Right ventricle myocardium inferior (tissue), 1 donor: ENCODE results near the gene ACP1. TPM values are rescaled to one million over a fixed set of nuclear protein-coding genes. Genes with fewer than 3 reads are reported as not detected.
A peak's percentile ranks its signal among the peaks of the same experiment; 100 is the strongest.

Experiments used
- ATAC-seq: fragments of 200-7000 bp; cut with Tn5 transposase; one replicate; pipeline ENCODE4 v1.9.1; 2020; ENCODE audit warnings: mild to moderate bottlenecking, moderate library complexity
- DNase-seq: peaks from one replicate; pipeline ENCODE4 v3.0.0; 2021; ENCODE audit errors: missing footprints
- intact Hi-C: fragments of 100-400 bp; cut with DNase I; formaldehyde crosslinking; loops from one replicate; pipeline ENCODE4 v1.11.0; 2022
- long read RNA-seq: library from polyadenylated mRNA; unstranded; transcript quantifications from one replicate; pipeline ENCODE4 v2.0.0, GENCODE V29; 2021
- total RNA-seq: library from RNA; stranded (reverse); fragmentation: NEBNext Ultra II Directional; extraction: Animal tissue kit (Norgen Biotek cat#: 25700); gene quantifications from one replicate; pipeline ENCODE4 v1.2.1, GENCODE V29; 2021
- donor health status: DM: no; HTN: yes; CAD: no; lungs with severe emphysema.

Gene ACP1
- total RNA-seq: 79.2 TPM
- long read RNA-seq, transcript ACP1-206 (5 exons, 689 nt): minor isoform, 5 of 66 reads
- long read RNA-seq, transcript ACP1-201 (6 exons, 1,549 nt): major isoform, 50 of 66 reads
- long read RNA-seq, transcript ACP1-209 (7 exons, 577 nt): minor isoform, 5 of 66 reads
- long read RNA-seq, partial matches to known transcripts: 0 of 66 reads
- long read RNA-seq, other reads (novel, unspliced or antisense): 1 of 66 reads

DNA sequence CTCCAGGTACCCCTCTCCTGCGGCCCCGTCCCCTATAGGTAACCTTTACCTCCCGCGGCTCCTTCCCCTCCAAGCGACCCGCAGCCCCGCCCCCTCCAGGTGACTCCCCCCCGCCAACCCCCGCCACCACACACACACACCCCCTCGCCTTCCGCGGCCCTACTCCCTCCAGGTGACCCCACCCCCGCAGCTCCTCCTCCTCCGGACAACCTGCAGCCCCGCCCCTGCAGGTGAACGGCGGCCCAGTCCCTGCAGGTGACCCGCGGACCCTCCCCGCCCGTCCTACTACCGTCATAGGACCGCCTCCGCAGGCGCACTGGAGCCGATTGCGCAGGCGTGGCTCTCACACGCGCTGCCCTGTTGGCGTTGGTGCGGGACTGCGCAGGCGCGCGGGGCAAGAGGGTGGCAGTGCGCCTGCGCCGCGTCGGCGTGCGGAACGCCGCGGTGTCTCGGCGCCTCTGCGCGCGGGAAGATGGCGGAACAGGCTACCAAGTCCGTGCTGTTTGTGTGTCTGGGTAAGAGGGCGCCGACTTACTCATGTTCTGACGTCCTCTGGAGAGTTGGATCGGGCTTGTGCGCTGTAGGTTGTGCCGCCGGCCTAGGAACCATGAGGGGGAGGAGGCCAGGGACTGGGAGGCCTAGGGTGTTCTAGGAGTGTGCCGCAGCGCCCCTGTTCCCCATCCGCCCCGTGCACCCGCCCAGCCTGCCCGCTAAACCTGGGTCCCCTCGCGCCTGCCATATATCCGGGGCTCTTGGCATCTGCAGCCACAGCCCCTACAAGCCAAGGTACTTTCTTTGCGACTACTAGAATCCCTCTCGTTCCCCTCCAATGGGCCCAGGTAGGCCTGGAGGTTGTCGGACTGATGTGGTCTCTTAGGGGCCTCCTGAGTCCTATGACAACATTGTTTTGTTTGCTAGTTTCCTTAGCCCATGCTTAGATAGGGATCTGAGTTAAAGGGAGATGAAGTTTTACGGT lies at the start of gene ACP1:
ACP1 (plus strand) TSS at position 455 of the 976 bp plus-strand sequence; CDS start at position 473, 18 bp downstream.
- intact Hi-C loops: no loop called here
- ATAC-seq (peak; percentile 98), DNase-seq (peak; percentile 98)

DNA sequence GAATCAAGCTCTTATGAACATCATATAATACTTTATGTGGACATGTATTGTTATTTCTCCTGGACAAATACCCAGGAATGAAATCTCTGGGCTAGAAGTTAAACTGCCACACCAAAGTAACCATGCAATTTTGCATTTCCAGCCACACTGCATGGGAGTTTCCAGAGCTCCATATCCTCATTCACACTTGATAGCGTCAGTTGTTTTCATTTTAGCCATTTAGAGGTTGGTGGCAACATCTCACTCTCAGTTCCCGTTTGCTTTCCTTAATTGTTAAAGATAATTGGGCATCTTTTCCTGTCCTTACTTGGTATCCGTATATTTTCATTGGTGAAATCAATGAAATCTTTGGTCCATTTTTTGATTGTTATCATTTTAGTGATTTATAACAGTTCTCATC lies 48.7 kb upstream of the ACP1 start:
- intact Hi-C loops: no loop called here
- no peak for DNase-seq
- ATAC-seq: no peak

GRCh38 chr2:223451-223850 lies 41.3 kb upstream of the ACP1 start:
- intact Hi-C loops: no loop called here
- DNase-seq: no peak
- ATAC-seq: no peak

DNA sequence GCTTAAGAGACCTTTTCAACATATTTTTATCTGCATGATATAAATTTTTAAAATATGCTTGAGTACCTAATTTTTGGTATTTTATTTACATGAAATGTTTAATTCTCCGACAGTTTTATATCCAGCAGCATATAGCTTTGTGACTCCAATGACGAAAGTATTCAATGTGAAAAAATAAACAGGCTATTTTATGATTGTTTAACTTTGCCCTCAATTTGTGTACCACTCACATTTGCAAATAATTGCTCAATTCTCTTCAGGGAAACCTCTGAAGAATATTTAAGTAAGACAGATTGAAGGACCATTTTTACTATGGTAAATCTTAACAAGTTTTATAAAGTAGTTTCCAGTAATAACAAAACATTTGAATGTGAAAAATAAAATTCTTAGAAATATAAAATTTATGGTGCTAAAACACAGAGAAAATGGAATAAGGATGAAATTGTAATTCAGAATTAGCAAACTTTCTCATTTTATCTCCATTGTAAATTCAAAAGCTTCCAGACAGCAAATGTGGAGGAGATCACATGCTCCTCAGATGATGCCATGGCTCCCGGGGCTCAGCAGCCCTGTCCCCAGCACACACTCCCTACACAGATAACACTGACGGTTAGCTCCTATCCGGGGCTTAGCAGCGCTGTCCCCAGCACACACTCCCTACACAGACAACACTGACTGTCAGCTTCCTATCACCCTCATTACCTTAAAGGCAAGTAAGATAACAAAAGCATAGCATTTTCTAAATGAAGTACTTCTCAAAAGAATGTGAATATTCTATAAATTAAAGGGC lies 40.6 kb upstream of the ACP1 start:
- DNase-seq (no peak), ATAC-seq (no peak)
- intact Hi-C loops: no loop called here

DNA sequence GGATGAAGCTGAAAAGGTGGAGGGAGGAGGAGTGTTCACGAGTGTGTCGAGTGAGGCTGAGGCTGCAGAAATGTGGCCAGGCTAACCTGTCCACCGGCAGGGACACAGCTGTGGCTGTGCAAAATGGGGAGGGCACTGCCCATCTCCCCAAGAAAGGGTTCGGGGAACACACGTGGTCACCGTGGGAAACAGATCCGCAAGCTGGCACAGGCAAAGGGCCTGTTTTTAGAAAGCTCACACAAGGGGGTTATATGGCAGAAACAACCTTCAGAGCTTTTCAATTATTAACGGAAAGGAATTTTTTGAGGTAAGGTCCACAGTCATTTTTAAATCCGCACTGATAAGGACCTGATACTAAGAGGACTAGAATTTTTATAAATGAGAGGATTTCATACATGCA lies 36.6 kb upstream of the ACP1 start:
- ATAC-seq: no peak
- DNase-seq: no peak
- intact Hi-C loops: no loop called here

GRCh38 chr2:228518-229278 lies 36.0 kb upstream of the ACP1 start:
- DNase-seq: no peak
- intact Hi-C loops: no loop called here
- ATAC-seq: no peak

GRCh38 chr2:231521-232185 lies 33.1 kb upstream of the ACP1 start:
- intact Hi-C loops: no loop called here
- DNase-seq (no peak), ATAC-seq (no peak)

GRCh38 chr2:233030-233429 lies 31.7 kb upstream of the ACP1 start:
- intact Hi-C loops: no loop called here

DNA sequence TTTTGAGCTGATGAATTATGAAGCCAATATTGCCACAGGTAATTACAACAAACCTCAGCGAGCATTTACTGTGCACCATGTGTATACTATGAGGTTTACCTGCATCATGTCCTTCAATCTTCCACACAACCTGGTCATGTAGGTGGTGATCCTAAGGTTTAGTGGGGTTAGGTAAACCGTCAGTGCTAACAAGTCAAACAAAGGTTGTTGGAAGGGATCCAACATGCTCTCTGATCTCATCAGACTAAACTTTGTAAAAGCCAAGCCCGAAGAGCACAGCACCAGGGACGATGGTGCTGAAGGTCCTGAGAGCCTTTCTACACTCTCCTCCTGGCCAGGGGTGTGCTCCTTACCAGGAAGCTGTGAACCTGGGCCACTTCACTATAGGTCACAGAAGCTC lies 30.3 kb upstream of the ACP1 start:
- ATAC-seq (no peak), DNase-seq (no peak)
- intact Hi-C loops: no loop called here

More at GRCh38 chr2:233030-233429, 31.7 kb upstream of the ACP1 start:
- ATAC-seq (no peak), DNase-seq (no peak)

DNA sequence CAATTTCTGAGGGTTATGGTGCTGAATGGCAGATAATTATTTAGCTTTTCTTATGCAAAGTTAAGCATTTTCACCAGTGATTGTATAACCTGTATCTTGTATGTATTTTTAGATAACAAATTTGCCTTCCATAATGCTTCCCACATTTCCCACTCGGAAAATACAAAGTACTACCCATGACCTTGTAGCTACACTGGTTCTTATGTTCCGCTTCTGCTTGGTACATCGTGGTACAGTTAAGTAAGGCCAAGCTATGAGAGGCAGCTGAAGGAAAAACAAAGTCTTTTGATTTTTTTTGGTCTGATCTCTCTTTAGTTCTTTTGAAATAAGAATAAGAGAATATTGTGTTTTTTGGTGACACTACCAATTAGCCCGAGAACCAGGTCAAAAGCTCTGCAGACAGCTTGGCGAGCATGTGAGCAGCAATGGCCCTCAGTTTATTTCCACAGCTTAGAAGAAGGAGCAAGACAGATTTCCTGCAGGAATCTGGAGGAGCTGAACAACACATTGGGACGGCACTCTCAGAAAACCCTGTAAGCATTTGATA lies 27.7 kb upstream of the ACP1 start:
- DNase-seq (no peak), ATAC-seq (no peak)
- intact Hi-C loops: no loop called here

- intact Hi-C loops: no loop called here
- DNase-seq (no peak), ATAC-seq (no peak)
Observed at GRCh38 chr2:237878-238277, 26.9 kb upstream of the ACP1 start.

- no peak for DNase-seq
- no peak for ATAC-seq
- intact Hi-C loops: no loop called here
Observed at GRCh38 chr2:238431-238830, 26.3 kb upstream of the ACP1 start.

- no peak for ATAC-seq
- intact Hi-C loops: no loop called here
- no peak for DNase-seq
Observed at GRCh38 chr2:238869-239268, 25.9 kb upstream of the ACP1 start.

GRCh38 chr2:244547-244946 lies 20.2 kb upstream of the ACP1 start:
- ATAC-seq (no peak), DNase-seq (no peak)
- intact Hi-C loops: no loop called here

- ATAC-seq: no peak
- no peak for DNase-seq
- intact Hi-C loops: loop anchor here (2.0 to 5.0 kb wide), 2 partner anchors 44 to 391 kb away; no protein-coding TSS in a partner anchor
Observed at GRCh38 chr2:246489-247144, 18.1 kb upstream of the ACP1 start.

DNA sequence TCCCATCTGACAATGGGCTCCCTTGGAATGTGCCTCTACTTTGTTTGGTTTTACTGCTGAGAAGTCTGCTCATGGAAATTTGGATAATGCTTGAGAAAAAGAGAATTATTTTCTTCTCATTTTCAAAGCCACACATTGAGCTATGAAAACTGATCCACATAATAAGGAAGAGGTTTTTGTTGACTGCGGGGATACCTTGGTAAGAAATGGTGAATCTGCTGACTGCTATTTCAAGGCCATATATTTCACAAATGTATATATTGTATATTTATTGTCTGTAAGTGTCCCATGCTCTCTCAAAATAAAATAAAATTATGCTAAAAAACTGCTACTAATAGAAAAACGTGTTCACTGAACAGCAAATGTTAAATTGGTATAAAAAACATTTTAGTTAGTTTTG lies 16.0 kb upstream of the ACP1 start:
- no peak for ATAC-seq
- intact Hi-C loops: loop anchor here (5.0 kb wide), 1 partner anchor 389 kb away; no protein-coding TSS in a partner anchor
- no peak for DNase-seq

DNA sequence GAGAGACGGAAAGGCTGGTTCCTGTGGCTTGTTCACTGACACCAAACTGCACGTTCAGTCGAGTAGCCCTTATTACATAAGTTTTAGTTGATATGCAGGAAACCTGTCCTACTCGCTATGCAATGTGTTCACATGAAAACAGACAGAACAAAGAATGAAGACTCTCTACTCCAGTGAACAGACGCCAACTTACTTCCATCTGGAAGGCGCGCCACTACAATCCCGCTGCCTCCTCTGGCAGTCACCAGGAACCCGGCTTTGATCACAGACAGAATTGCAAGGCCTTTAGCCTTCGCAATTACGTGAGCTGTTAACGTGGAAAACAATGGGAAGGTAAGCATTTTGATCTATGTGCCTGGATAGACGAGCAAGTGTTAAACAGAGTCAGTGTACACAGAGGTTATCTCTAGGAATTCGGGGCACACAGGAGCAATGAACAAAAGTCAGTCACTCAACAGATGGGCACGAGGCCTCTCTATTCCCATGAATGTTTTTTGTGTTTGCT lies 15.2 kb upstream of the ACP1 start:
- intact Hi-C loops: loop anchor here (5.0 kb wide), 1 partner anchor 388 kb away; no protein-coding TSS in a partner anchor
- DNase-seq (no peak), ATAC-seq (no peak)
